Activated naive CD4-positive, alpha-beta T cell treated with anti-CD3 and anti-CD28 coated beads for 36 hours (primary cell): ENCODE measurements around the gene HMOX2. TPM values are rescaled to one million over a fixed set of nuclear protein-coding genes. Genes with fewer than 3 reads are reported as not detected.

Source experiments
- CTCF ChIA-PET: fragments of 350-600 bp; sonication (Branson Sonifier 250); formaldehyde crosslinking; loops from one replicate; lab custom pipeline; 2021; ENCODE audit warnings: antibody characterized with exemption; lab: Charles Lee
- DNase-seq: peaks from one replicate; pipeline ENCODE4 v3.0.0-alpha.2; 2020
- H3K27ac Mint-ChIP-seq: one replicate; pipeline ENCODE4 v1.8.0; 2021; ENCODE audit warnings: mild to moderate bottlenecking, mixed read lengths
- H3K27me3 Mint-ChIP-seq: one replicate; pipeline ENCODE4 v1.8.0; 2021; ENCODE audit warnings: low read depth, mixed read lengths
- H3K36me3 Mint-ChIP-seq: one replicate; pipeline ENCODE4 v1.8.0; 2021; ENCODE audit warnings: low read depth, mixed read lengths
- H3K4me1 Mint-ChIP-seq: one replicate; pipeline ENCODE4 v1.8.0; 2021; ENCODE audit warnings: low read depth, mixed read lengths
- H3K4me3 Mint-ChIP-seq: one replicate; pipeline ENCODE4 v1.8.0; 2021; ENCODE audit warnings: mild to moderate bottlenecking, moderate library complexity, mixed read lengths
- H3K9me3 Mint-ChIP-seq: one replicate; pipeline ENCODE4 v1.8.0; 2021; ENCODE audit warnings: mixed read lengths
- intact Hi-C: fragments of 100-400 bp; cut with micrococcal nuclease; formaldehyde crosslinking; loops from one replicate; pipeline ENCODE4 v1.15.1; 2023
- total RNA-seq, 2 experiments: library from RNA; stranded (reverse); gene quantifications; one replicate each; pipeline ENCODE4 v1.2.3, GENCODE V29; 2021

The HMOX2 gene
- total RNA-seq, 2 experiments from 2014 or later = 46.8 to 49.3 TPM

- Mint-ChIP-seq H3K36me3 (peaks cover 30% of the 10 kb centered on the region), H3K27me3 (no peaks in the 10 kb centered on the region)
These were observed 33.2 kb downstream of the HMOX2 start for GRCh38 chr16:4509420-4509819.

DNA sequence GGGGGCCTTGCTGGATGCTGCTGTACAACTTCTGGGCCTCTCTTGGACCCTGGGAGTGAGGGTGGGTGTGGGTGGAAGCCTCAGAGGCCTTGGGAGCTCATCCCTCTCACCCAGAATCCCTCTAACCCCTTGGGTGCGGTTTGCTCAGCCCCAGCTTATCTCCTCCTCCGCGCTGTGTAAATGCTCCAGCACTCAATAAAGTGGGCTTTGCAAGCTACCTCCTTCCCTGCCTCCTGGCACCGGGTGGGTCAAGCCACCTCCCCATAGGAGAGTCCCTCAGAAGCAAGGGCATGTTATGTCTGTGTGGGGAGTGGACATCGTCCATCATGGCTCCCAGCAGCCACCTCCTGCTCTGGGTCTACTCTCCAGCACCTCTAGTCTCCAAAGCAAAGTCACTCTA is 33.9 kb downstream of the HMOX2 start:
- intact Hi-C loops = no loop called here
- Mint-ChIP-seq H3K4me1 (peaks cover 37% of the 10 kb centered on the region), H3K9me3 (no peaks in the 10 kb centered on the region), H3K36me3 (peaks cover 30% of the 10 kb centered on the region), H3K4me3 (no peak overlapping the region), H3K27me3 (no peaks in the 10 kb centered on the region), H3K27ac (no peak overlapping the region)
- no peak for DNase-seq
- CTCF ChIA-PET = interaction anchor here (0.5 to 6.3 kb wide), 4 partner anchors 10 to 76 kb away, joined by 4 to 93 read pairs (median 6); no protein-coding TSS in a partner anchor

More at GRCh38 chr16:4509420-4509819, 33.2 kb downstream of the HMOX2 start:
- no peak for DNase-seq
- Mint-ChIP-seq H3K27ac (no peak overlapping the region), H3K4me3 (no peak overlapping the region), H3K4me1 (peaks cover 36% of the 10 kb centered on the region), H3K9me3 (no peaks in the 10 kb centered on the region)
- intact Hi-C loops = loop anchor here (5.0 kb wide), 2 partner anchors 168 to 448 kb away; partner anchors contain the start of gene SEC14L5
- CTCF ChIA-PET = interaction anchor here (0.5 to 6.3 kb wide), 4 partner anchors 51 to 206 kb away, joined by 3 to 93 read pairs (median 6); no protein-coding TSS in a partner anchor

GRCh38 chr16:4510747-4511426 is 34.7 kb downstream of the HMOX2 start:
- H3K36me3 Mint-ChIP-seq = peaks cover 30% of the 10 kb centered on the region
- CTCF ChIA-PET = interaction anchor here (0.9 to 6.3 kb wide), 4 partner anchors 11 to 75 kb away, joined by 3 to 93 read pairs (median 4); no protein-coding TSS in a partner anchor
- no peaks in the 10 kb centered on the region for H3K27me3 Mint-ChIP-seq
- intact Hi-C loops = no loop called here
- no peak for DNase-seq
- no peak overlapping the region for H3K27ac Mint-ChIP-seq
- H3K4me3 Mint-ChIP-seq = no peak overlapping the region
- no peaks in the 10 kb centered on the region for H3K9me3 Mint-ChIP-seq
- peaks cover 37% of the 10 kb centered on the region for H3K4me1 Mint-ChIP-seq

GRCh38 chr16:4511441-4512082 is 35.4 kb downstream of the HMOX2 start:
- CTCF ChIA-PET = interaction anchor here (0.5 to 1.6 kb wide), 3 partner anchors 35 to 179 kb away, joined by 3 to 5 read pairs (median 3); no protein-coding TSS in a partner anchor
- Mint-ChIP-seq H3K27ac (no peak overlapping the region), H3K9me3 (no peaks in the 10 kb centered on the region), H3K4me1 (peaks cover 31% of the 10 kb centered on the region), H3K4me3 (no peak overlapping the region), H3K27me3 (no peaks in the 10 kb centered on the region), H3K36me3 (peaks cover 27% of the 10 kb centered on the region)
- DNase-seq = peak; percentile 36
- intact Hi-C loops = no loop called here

GRCh38 chr16:4512473-4512872 is 36.3 kb downstream of the HMOX2 start:
- no peaks in the 10 kb centered on the region for H3K9me3 Mint-ChIP-seq
- DNase-seq = no peak
- CTCF ChIA-PET = interaction anchor here (1.6 kb wide), 1 partner anchor 36 kb away, joined by 5 read pairs; no protein-coding TSS in a partner anchor
- H3K27ac Mint-ChIP-seq = no peak overlapping the region
- H3K27me3 Mint-ChIP-seq = no peaks in the 10 kb centered on the region
- peaks cover 29% of the 10 kb centered on the region for H3K4me1 Mint-ChIP-seq
- peaks cover 22% of the 10 kb centered on the region for H3K36me3 Mint-ChIP-seq
- intact Hi-C loops = no loop called here
- H3K4me3 Mint-ChIP-seq = no peak overlapping the region

DNA sequence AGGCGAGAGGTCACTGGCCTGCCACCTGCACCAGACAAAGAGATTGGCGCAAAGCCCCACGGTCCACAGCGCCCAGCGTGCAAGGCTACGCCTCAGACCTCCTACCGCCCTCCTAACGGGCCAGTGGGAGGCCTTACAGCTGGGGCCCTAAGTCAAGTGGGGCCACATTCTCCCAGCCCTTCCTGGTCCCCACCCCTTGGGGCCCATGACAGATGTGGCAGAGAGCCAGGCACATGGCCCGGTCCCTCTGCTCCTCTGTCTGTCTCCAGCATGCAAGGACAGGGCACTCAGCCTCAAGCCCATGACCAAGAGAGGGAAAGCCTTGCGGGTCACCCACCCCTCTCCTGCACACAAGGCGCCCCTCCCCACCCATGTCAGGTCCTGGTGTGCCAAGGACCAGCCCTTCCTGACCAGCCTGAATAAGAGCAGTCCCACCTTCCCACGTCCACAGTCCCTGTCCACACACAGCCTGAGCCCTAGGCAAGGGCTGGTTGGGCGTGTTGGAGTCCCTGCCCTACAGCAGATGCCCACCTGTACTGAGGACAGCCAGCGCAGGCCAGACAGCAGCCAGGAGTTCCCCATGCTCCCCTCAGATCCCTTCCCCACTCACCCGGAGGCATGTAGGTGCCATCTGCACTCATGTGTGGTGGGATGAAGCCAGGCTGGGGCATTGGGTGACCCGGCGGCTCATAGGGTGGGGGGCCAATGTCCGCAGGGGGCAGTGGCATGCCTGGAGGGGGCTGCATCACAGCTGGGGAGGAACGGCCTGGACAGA is 37.1 kb downstream of the HMOX2 start:
- CTCF ChIA-PET = interaction anchor here (0.9 to 1.8 kb wide), 2 partner anchors 9 to 72 kb away, joined by 3 to 5 read pairs; no protein-coding TSS in a partner anchor
- H3K4me3 Mint-ChIP-seq = no peak overlapping the region
- H3K4me1 Mint-ChIP-seq = peaks cover 29% of the 10 kb centered on the region
- DNase-seq = no peak
- H3K27ac Mint-ChIP-seq = no peak overlapping the region
- H3K27me3 Mint-ChIP-seq = no peaks in the 10 kb centered on the region
- peaks cover 16% of the 10 kb centered on the region for H3K36me3 Mint-ChIP-seq
- no peaks in the 10 kb centered on the region for H3K9me3 Mint-ChIP-seq
- intact Hi-C loops = no loop called here

- H3K27ac Mint-ChIP-seq = no peak overlapping the region
- peaks cover 16% of the 10 kb centered on the region for H3K36me3 Mint-ChIP-seq
- intact Hi-C loops = loop anchor here (2.0 kb wide), 1 partner anchor 15 kb away; no protein-coding TSS in a partner anchor
These were observed 37.7 kb downstream of the HMOX2 start for GRCh38 chr16:4513881-4514280.

DNA sequence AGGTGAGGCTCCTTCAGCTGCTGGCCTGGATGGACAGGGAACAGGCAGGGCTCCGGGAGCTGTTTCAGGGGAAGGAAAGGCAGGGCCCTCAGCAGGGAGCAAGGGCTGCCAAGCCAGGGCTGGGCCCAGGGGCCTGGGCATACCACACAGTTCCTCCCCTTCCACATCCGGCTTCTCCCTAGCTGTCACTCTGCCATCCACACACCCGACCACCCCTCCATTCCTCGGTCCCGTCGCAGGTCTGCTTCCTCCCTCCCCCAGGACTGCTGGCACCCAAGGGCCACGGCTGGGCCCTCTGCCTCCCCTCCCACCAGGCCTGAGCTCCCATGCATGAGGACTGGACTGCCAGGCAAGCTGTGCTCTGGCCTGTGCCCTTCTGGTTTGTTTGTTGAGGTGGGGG is 38.4 kb downstream of the HMOX2 start:
- no peaks in the 10 kb centered on the region for H3K9me3 Mint-ChIP-seq
- DNase-seq = no peak
- H3K4me3 Mint-ChIP-seq = no peak overlapping the region
- H3K36me3 Mint-ChIP-seq = peaks cover 16% of the 10 kb centered on the region
- CTCF ChIA-PET = interaction anchor here (0.6 to 1.8 kb wide), 8 partner anchors 9 to 111 kb away, joined by 3 to 28 read pairs (median 4); partner anchors contain the start of genes CDIP1 and MGRN1
- H3K4me1 Mint-ChIP-seq = peaks cover 32% of the 10 kb centered on the region
- H3K27ac Mint-ChIP-seq = peak overlapping the region; percentile 78
- H3K27me3 Mint-ChIP-seq = no peaks in the 10 kb centered on the region
- intact Hi-C loops = loop anchor here (2.0 kb wide), 1 partner anchor 14 kb away; no protein-coding TSS in a partner anchor

More at GRCh38 chr16:4513881-4514280, 37.7 kb downstream of the HMOX2 start:
- H3K4me3 Mint-ChIP-seq = no peak overlapping the region
- H3K27me3 Mint-ChIP-seq = no peaks in the 10 kb centered on the region
- no peak for DNase-seq
- no peaks in the 10 kb centered on the region for H3K9me3 Mint-ChIP-seq
- H3K4me1 Mint-ChIP-seq = peaks cover 32% of the 10 kb centered on the region
- CTCF ChIA-PET = interaction anchor here (0.9 to 1.8 kb wide), 3 partner anchors 8 to 71 kb away, joined by 3 to 28 read pairs (median 5); no protein-coding TSS in a partner anchor

GRCh38 chr16:4515611-4516233 is 39.5 kb downstream of the HMOX2 start:
- H3K4me1 Mint-ChIP-seq = peaks cover 32% of the 10 kb centered on the region
- H3K36me3 Mint-ChIP-seq = peaks cover 13% of the 10 kb centered on the region
- intact Hi-C loops = loop anchor here (2.0 kb wide), 1 partner anchor 13 kb away; no protein-coding TSS in a partner anchor
- H3K4me3 Mint-ChIP-seq = no peak overlapping the region
- no peaks in the 10 kb centered on the region for H3K27me3 Mint-ChIP-seq
- DNase-seq = no peak
- CTCF ChIA-PET = interaction anchor here (0.9 to 1.7 kb wide), 3 partner anchors 10 to 109 kb away, joined by 3 to 28 read pairs (median 5); partner anchors contain the start of gene MGRN1
- peak overlapping the region; percentile 78 for H3K27ac Mint-ChIP-seq
- no peaks in the 10 kb centered on the region for H3K9me3 Mint-ChIP-seq

DNA sequence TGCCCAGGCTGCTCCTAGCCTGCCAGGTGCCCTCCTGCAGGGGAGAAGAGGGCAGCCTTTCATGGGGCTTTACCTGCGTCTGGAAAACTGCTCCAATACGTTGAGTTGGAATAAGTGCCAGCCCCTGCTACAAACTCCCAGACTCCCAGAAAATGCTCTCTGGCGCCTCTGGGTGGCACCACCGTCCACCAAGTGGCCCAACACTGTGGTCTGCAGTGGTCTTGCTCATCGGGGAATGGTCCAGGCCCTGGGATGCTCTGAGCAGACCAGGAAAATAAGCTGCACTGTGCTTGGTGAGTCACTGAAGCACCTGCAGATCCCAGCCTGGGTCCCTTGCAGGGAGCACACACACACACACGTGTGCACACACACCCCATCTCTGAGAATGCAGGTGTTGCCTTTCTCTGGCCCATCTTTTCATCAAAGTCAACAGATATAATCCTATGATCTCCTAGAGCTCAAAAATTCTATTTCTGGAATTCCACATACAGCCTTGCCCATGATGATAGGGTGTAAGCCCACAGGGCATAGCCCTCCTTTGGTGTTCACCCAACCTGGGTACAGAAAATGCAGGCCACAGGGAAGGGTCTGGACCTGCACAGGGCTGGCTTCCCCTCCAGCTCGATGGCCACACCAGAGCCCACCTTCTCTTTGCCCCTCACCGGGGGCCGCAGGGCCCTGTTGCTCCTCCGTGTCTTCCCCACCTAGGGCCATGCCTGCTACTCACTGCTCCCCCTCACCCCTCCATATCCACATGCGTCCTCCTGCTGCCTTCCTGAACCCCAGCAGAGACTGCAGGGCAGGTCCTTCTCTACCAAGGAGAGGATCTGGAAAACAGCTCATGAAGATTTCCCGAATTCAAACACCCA is 41.8 kb downstream of the HMOX2 start:
- H3K27ac Mint-ChIP-seq = no peak overlapping the region
- H3K4me1 Mint-ChIP-seq = peaks cover 30% of the 10 kb centered on the region
- no peak overlapping the region for H3K4me3 Mint-ChIP-seq
- peaks cover 2% of the 10 kb centered on the region for H3K36me3 Mint-ChIP-seq
- DNase-seq = no peak
- CTCF ChIA-PET = interaction anchor here (0.6 to 2.3 kb wide), 12 partner anchors 10 to 106 kb away, joined by 3 to 8 read pairs (median 3); partner anchors contain the start of gene MGRN1
- intact Hi-C loops = loop anchor here (1.0 kb wide), 1 partner anchor 30 kb away; no protein-coding TSS in a partner anchor
- H3K27me3 Mint-ChIP-seq = no peaks in the 10 kb centered on the region
- H3K9me3 Mint-ChIP-seq = no peaks in the 10 kb centered on the region
